Fibroblast of lung (primary cell): ENCODE results near the gene OGDH.

Source experiments
- EZH2 ChIP-seq: IDR thresholded peaks from 2 replicates; pipeline ENCODE4 v1.5.1; 2012; ENCODE audit warnings: low read length, control low read depth, mild to moderate bottlenecking; ENCODE audit errors: missing control alignments
- TF ChIP-seq, protein P1 (sequence below), 2 donors: IDR thresholded peaks in 1 of 2; conservative IDR thresholded peaks in 1 of 2; 1 replicate in 1 of 2; 2 replicates in 1 of 2; pipeline ENCODE4 v1.5.1; 2011 to 2012; ENCODE audit warnings: low read length in 2 of 2, control low read depth in 1 of 2, inconsistent platforms in 1 of 2, low read depth in 1 of 2, mild to moderate bottlenecking in 1 of 2

DNA sequence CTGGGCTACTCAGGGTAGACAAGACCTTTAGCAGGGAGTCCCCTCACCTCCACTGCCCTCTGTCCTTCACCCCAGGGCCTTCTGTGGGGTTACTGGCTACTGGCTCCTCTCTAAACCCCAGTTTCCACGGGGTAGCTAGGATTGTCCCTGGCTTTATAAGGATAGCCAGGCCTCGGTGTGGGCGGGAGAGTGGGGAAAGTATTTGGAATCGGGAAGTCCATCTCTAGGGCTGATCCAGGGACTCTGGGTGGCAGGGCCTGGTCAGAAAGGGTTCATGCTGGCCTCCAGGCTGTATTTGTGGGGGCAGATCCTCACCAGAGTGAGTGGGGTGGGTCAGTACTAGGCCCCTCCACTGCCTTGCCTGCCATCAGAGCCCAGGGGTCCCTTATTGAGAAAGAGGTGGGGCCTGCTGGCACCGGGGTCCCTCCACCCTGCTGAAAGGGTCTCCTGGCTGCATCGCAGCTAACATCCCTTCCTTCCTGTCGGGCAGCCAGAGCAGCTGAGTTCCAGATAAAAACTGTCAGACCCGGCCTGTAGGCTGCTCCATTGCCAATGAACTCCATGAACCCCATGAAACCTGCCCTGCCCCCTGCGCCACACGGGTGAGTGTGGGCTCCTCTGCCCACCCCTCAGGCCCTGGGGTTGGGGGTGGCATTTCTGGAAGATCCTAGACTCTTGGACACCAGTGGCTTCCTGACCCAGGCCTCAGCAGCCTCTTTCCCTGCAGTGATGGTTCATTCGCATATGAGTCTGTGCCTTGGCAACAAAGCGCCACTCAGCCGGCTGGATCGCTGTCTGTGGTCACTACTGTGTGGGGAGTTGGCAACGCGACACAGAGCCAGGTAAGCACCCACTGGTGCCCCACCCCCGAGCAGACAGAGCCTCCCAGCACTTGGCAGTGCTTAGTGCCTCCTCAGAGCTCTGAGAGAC lies 149.5 kb downstream of the OGDH start:
- TF ChIP-seq, protein P1, sequence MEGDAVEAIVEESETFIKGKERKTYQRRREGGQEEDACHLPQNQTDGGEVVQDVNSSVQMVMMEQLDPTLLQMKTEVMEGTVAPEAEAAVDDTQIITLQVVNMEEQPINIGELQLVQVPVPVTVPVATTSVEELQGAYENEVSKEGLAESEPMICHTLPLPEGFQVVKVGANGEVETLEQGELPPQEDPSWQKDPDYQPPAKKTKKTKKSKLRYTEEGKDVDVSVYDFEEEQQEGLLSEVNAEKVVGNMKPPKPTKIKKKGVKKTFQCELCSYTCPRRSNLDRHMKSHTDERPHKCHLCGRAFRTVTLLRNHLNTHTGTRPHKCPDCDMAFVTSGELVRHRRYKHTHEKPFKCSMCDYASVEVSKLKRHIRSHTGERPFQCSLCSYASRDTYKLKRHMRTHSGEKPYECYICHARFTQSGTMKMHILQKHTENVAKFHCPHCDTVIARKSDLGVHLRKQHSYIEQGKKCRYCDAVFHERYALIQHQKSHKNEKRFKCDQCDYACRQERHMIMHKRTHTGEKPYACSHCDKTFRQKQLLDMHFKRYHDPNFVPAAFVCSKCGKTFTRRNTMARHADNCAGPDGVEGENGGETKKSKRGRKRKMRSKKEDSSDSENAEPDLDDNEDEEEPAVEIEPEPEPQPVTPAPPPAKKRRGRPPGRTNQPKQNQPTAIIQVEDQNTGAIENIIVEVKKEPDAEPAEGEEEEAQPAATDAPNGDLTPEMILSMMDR (conservative IDR thresholded peaks at IDR 0.05 in 1 of 2, IDR thresholded peaks at IDR 0.05 in 1 of 2; ENCODE audit: low read depth in 1 of 2, low read length in 2 of 2), result no peak
- no peak for TF ChIP-seq EZH2
